Colonic mucosa (tissue), 4 donors: ENCODE measurements around the gene GPX4. TPM values are rescaled to one million over a fixed set of nuclear protein-coding genes. Genes with fewer than 3 reads are reported as not detected.

Source experiments
- DNase-seq: peaks from one replicate; pipeline ENCODE4 v3.0.0-alpha.2; 2020
- H3K27ac ChIP-seq: fragments of 200-600 bp; one replicate; pipeline ENCODE4 v1.8.0; 2021
- H3K27me3 ChIP-seq: fragments of 200-600 bp; one replicate; pipeline ENCODE4 v1.8.0; 2021
- H3K36me3 ChIP-seq: fragments of 200-600 bp; one replicate; pipeline ENCODE4 v1.8.0; 2021
- H3K4me1 ChIP-seq: fragments of 200-600 bp; one replicate; pipeline ENCODE4 v1.8.0; 2021; ENCODE audit warnings: mild to moderate bottlenecking
- H3K4me3 ChIP-seq: fragments of 200-600 bp; one replicate; pipeline ENCODE4 v1.8.0; 2021
- H3K9ac ChIP-seq, 2 donors: one replicate each; pipeline ENCODE4 v1.7.0; 2013; ENCODE audit warnings: control low read depth in 2 of 2, low read depth in 2 of 2, low read length in 2 of 2
- H3K9me3 ChIP-seq: fragments of 200-600 bp; one replicate; pipeline ENCODE4 v1.8.0; 2021
- CTCF ChIP-seq: fragments of 200-600 bp; IDR thresholded peaks from one replicate; pipeline ENCODE4 v1.8.0; 2022; ENCODE audit warnings: antibody characterized with exemption, mild to moderate bottlenecking
- intact Hi-C: fragments of 100-400 bp; cut with DNase I; formaldehyde crosslinking; loops from one replicate; pipeline ENCODE4 v1.14.1; 2022
- total RNA-seq, 2 donors: library from RNA; stranded (reverse); fragmentation: NEBNext Ultra II Directional in 1 of 2; extraction: Animal tissue kit (Norgen Biotek cat#: 25700) in 1 of 2; gene quantifications; one replicate each; pipeline ENCODE4 v1.2.1, GENCODE V29; 2021
- donor health status: healthy.
- donor health status: DM: no; HTN: no; CAD: no.
- donor health status: DM: no; HTN: no; CAD: no.

The GPX4 gene
- total RNA-seq, 2 donors from 2014 or later: 187 to 189 TPM

- no peak overlapping the region for H3K27ac ChIP-seq
- no peaks in the 10 kb centered on the region for H3K27me3 ChIP-seq
- no peak for DNase-seq
- no peak for TF ChIP-seq CTCF
- peaks cover 5% of the 10 kb centered on the region for H3K36me3 ChIP-seq
- no peaks in the 10 kb centered on the region for H3K9me3 ChIP-seq
- peaks cover 17% of the 10 kb centered on the region for H3K4me1 ChIP-seq
- H3K4me3 ChIP-seq: peak overlapping the region; percentile 99
- intact Hi-C loops: no loop called here
- H3K9ac ChIP-seq: peak overlapping the region; percentile 56 to 89
Observed at GRCh38 chr19:1093811-1094553, 9.8 kb upstream of the GPX4 start.

GRCh38 chr19:1094655-1094977 lies 9.2 kb upstream of the GPX4 start:
- no peaks in the 10 kb centered on the region for H3K27me3 ChIP-seq
- H3K4me3 ChIP-seq: peak overlapping the region; percentile 99
- peak overlapping the region; percentile 89 to 90 for H3K9ac ChIP-seq
- H3K27ac ChIP-seq: peak overlapping the region; percentile 40
- no peaks in the 10 kb centered on the region for H3K9me3 ChIP-seq
- peaks cover 5% of the 10 kb centered on the region for H3K36me3 ChIP-seq
- H3K4me1 ChIP-seq: peaks cover 17% of the 10 kb centered on the region
- TF ChIP-seq CTCF: no peak
- no peak for DNase-seq
- intact Hi-C loops: no loop called here

DNA sequence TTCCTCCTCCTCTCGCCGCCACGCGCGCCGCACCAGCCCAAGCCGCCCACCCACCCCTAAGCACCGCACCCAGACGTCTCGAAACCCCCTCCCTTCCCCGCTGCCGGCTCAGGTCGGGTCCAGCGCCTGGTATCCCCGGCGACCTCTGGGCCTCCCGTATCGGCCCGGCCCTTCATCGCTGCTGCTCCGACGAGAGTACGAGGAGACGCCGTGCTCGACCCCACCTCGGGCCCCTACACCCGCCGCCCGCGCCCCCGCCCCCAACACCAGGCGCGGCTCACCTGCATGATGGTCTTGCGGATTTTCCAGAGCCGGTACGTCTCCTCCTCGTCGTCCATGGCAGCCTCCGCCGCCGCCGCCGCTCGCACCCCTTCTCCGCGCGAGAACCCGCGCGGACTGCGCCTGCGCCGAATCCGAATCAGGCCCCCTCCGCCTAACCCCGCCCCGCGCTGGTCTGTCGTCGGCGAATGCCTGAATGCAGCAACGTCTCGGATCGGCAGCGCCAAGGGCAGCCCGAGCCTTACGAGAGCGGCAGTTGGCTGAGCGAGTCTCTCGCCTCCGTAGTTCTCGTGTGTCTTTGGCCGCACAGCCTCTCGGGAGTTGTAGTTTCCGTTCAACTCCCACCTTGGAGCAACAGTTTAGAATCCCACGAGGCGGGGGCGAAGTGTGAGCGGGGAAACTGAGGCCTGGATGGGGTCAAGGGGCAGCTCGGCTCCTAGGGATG lies 8.7 kb upstream of the GPX4 start, which contains the start of gene POLR2E:
POLR2E (minus strand) TSS at position 398 of the 724 bp plus-strand sequence; CDS start at position 338, 60 bp downstream.
- Histone ChIP-seq H3K9ac (peak within 1 kb of the TSS; percentile 89 to 90), H3K9me3 (no peaks in the 10 kb centered on the region), H3K4me1 (peaks cover 17% of the 10 kb centered on the region), H3K4me3 (peak within 1 kb of the TSS; percentile 99), H3K27ac (peak within 1 kb of the TSS; percentile 40), H3K36me3 (peaks cover 5% of the 10 kb centered on the region), H3K27me3 (no peaks in the 10 kb centered on the region)
- peak; percentile 98 for DNase-seq
- TF ChIP-seq CTCF: no peak
- intact Hi-C loops: no loop called here

DNA sequence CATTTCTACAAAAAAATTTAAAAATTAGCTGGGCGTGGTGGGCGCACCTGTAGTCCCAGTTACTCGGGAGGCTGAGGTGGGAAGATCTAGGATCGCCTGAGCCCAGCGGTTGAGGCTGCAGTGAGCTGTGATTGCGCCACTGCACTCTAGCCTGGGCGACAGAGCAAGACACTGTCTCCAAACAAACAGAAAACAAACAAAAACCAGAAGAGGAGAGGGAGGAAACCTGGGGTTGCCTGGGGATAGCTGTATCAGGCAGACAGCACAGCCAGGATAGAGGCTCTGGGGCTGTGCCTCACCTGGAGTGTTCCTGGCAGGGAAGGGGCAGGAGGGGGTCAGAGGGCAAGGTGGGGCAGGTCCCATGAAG lies 6.0 kb upstream of the GPX4 start:
- Histone ChIP-seq H3K4me1 (peaks cover 22% of the 10 kb centered on the region), H3K36me3 (no peaks in the 10 kb centered on the region), H3K27me3 (no peaks in the 10 kb centered on the region), H3K9ac (peak overlapping the region in 1 of 2 donors; percentile 61), H3K4me3 (no peak overlapping the region), H3K9me3 (no peaks in the 10 kb centered on the region), H3K27ac (peak overlapping the region; percentile 22)
- TF ChIP-seq CTCF: no peak
- DNase-seq: no peak
- intact Hi-C loops: no loop called here

GRCh38 chr19:1098177-1099051 lies 5.4 kb upstream of the GPX4 start:
- intact Hi-C loops: no loop called here
- Histone ChIP-seq H3K4me1 (peaks cover 28% of the 10 kb centered on the region), H3K9ac (peak overlapping the region; percentile 3 to 61), H3K9me3 (no peaks in the 10 kb centered on the region), H3K36me3 (no peaks in the 10 kb centered on the region), H3K4me3 (no peak overlapping the region), H3K27ac (peak overlapping the region; percentile 31), H3K27me3 (no peaks in the 10 kb centered on the region)
- no peak for TF ChIP-seq CTCF
- peak; percentile 33 for DNase-seq
